ENCODE data around the gene ZNF57. TPM values are rescaled to one million over a fixed set of nuclear protein-coding genes. Genes with fewer than 3 reads are reported as not detected.

Gene ZNF57
- total RNA-seq: 1.6 and 3.0 TPM in 2 replicates

- peak; percentile 96 for DNase-seq (ENCODE audit: low read depth)
- Histone ChIP-seq H3K36me3 (ENCODE audit: control insufficient read depth, insufficient read depth, low read length) (no peaks in the 10 kb centered on the region), H3K27me3 (ENCODE audit: control insufficient read depth, insufficient read depth, low read length) (no peaks in the 10 kb centered on the region), H3K4me3 (ENCODE audit: low read depth, low read length) (peak within 1 kb of the TSS; percentile 95)
- TF ChIP-seq, protein P1, sequence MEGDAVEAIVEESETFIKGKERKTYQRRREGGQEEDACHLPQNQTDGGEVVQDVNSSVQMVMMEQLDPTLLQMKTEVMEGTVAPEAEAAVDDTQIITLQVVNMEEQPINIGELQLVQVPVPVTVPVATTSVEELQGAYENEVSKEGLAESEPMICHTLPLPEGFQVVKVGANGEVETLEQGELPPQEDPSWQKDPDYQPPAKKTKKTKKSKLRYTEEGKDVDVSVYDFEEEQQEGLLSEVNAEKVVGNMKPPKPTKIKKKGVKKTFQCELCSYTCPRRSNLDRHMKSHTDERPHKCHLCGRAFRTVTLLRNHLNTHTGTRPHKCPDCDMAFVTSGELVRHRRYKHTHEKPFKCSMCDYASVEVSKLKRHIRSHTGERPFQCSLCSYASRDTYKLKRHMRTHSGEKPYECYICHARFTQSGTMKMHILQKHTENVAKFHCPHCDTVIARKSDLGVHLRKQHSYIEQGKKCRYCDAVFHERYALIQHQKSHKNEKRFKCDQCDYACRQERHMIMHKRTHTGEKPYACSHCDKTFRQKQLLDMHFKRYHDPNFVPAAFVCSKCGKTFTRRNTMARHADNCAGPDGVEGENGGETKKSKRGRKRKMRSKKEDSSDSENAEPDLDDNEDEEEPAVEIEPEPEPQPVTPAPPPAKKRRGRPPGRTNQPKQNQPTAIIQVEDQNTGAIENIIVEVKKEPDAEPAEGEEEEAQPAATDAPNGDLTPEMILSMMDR (IDR thresholded peaks at IDR 0.05; ENCODE audit: insufficient read depth, low read length, poor library complexity, severe bottlenecking): no peak
These were observed at the start of gene ZNF57 for GRCh38 chr19:2900296-2901252. Gene ZNF57, plus strand, starts transcription at chr19:2900928. Its CDS starts 118 bp downstream, at chr19:2901046.

- H3K4me3 ChIP-seq (ENCODE audit: low read depth, low read length): no peak overlapping the region
- DNase-seq (ENCODE audit: low read depth): no peak
- H3K36me3 ChIP-seq (ENCODE audit: control insufficient read depth, insufficient read depth, low read length): peaks cover 8% of the 10 kb centered on the region
- TF ChIP-seq, protein P1 (IDR thresholded peaks at IDR 0.05; ENCODE audit: insufficient read depth, low read length, poor library complexity, severe bottlenecking): no peak
- no peaks in the 10 kb centered on the region for H3K27me3 ChIP-seq (ENCODE audit: control insufficient read depth, insufficient read depth, low read length)
These were observed 48.1 kb upstream of the ZNF57 start for GRCh38 chr19:2852598-2852997.

- no peak for DNase-seq (ENCODE audit: low read depth)
- Histone ChIP-seq H3K4me3 (ENCODE audit: low read depth, low read length) (no peak overlapping the region), H3K36me3 (ENCODE audit: control insufficient read depth, insufficient read depth, low read length) (peaks cover 8% of the 10 kb centered on the region), H3K27me3 (ENCODE audit: control insufficient read depth, insufficient read depth, low read length) (no peaks in the 10 kb centered on the region)
- TF ChIP-seq, protein P1 (IDR thresholded peaks at IDR 0.05; ENCODE audit: insufficient read depth, low read length, poor library complexity, severe bottlenecking): no peak
These were observed 47.6 kb upstream of the ZNF57 start for GRCh38 chr19:2853015-2853606.

- no peaks in the 10 kb centered on the region for H3K27me3 ChIP-seq (ENCODE audit: control insufficient read depth, insufficient read depth, low read length)
- TF ChIP-seq, protein P1 (IDR thresholded peaks at IDR 0.05; ENCODE audit: insufficient read depth, low read length, poor library complexity, severe bottlenecking): no peak
- peaks cover 8% of the 10 kb centered on the region for H3K36me3 ChIP-seq (ENCODE audit: control insufficient read depth, insufficient read depth, low read length)
- H3K4me3 ChIP-seq (ENCODE audit: low read depth, low read length): no peak overlapping the region
- no peak for DNase-seq (ENCODE audit: low read depth)
These were observed 45.9 kb upstream of the ZNF57 start for GRCh38 chr19:2854849-2855248.

DNA sequence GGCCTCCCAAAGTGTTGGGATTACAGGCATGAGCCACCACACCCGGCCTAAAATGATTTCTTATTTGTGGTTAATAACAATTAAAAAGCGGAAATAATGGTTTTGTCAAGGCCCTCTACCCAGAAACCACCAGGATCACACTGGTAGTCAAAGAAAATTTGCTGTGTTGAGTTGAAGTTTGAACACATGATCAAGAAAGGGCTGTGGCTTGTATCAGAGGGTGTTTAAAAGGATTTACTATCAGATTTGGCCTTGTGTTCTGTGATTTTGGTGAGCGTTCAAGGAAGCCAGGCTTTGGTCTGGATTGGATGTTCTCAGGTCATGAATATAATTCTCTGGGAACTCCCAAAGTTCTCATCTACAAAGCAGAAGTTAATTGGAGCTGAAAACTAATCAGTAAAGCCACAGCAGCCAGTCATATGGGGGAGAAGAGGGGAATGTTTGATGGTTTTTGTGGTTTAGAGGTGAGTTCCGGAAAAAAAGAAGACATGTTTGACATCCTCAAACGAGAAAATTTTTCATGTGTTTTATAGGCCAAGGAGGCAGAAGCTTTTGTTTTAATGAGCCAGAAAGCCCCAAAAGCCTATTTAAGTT lies 44.2 kb upstream of the ZNF57 start:
- Histone ChIP-seq H3K36me3 (ENCODE audit: control insufficient read depth, insufficient read depth, low read length) (peaks cover 8% of the 10 kb centered on the region), H3K27me3 (ENCODE audit: control insufficient read depth, insufficient read depth, low read length) (no peaks in the 10 kb centered on the region)
- no peak for DNase-seq (ENCODE audit: low read depth)

More for the DNA sequence above, 44.2 kb upstream of the ZNF57 start:
- TF ChIP-seq, protein P1 (IDR thresholded peaks at IDR 0.05; ENCODE audit: insufficient read depth, low read length, poor library complexity, severe bottlenecking): no peak
- H3K4me3 ChIP-seq (ENCODE audit: low read depth, low read length): no peak overlapping the region

Measured in kidney epithelial cell (primary cell).